GM21723 (cell line): ENCODE results near the gene VPS9D1.

Experiments
- ATAC-seq: cut with Tn5 transposase; IDR thresholded peaks from one replicate; pipeline ENCODE4 v1.9.1; 2021; ENCODE audit warnings: mild to moderate bottlenecking, moderate library complexity; ENCODE audit not compliant: unreplicated experiment

Gene VPS9D1, protein sequence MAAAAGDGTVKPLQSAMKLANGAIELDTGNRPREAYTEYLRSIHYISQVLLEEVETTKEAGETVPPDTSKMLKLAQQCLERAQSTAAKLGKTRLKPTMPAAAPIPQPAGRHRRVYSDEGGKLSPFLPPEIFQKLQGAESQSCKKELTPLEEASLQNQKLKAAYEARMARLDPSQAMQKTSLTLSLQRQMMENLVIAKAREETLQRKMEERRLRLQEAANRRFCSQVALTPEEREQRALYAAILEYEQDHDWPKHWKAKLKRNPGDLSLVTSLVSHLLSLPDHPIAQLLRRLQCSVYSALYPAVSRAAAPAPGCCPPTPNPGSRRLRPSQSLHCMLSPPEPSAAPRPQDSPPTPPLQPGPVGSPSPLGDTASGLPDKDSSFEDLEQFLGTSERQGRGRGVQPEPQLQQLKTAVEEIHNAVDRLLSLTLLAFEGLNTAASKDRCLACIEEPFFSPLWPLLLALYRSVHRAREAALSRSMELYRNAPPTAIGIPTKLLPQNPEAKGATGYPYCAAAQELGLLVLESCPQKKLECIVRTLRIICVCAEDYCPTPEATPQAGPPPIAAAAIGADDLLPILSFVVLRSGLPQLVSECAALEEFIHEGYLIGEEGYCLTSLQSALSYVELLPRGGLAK

DNA sequence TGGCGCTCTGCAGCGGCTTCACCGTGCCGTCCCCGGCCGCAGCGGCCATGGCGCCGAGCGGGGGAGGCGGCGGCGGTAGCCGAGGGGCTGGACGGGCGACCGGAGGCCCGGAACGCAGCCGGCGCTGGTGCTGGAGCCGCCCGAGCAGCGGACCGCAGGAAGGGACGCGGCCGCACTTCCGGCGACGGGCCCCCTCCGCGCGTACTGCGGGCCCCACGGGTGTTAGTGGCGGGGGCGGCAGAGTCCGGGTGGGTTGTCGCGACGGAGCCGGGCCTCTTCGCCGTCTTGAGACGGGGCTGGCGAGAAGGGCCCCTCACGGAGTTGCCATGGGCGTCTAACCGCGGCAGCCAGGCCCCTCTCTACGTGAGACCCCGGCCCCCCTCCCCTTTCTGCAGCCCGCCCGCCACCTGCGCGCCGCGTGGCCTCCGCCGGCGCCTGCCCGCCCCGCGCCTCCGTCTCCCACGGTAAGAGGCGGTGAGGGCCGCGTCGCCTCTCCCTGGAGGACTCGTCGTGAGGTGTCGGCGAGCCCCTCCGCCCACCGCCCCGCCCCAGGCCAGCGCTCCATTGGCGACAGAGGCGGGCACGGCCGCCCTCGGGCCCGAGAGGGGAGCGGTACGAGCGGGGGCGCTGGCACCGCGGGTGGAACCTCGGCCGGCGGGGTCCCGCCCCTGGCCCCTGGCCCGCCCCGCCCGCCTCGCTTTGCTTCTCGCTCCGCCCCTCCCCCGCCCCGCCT lies at the start of gene VPS9D1, which contains the start of gene ZNF276:
Gene VPS9D1, minus strand, starts transcription at position 86 of the 733 bp plus-strand sequence. Its CDS starts 37 bp downstream, at position 49.
Gene ZNF276, plus strand, starts transcription at position 725 of the 733 bp plus-strand sequence. CDS start 104 bp downstream, outside the sequence.
- ATAC-seq: peak; percentile 57

DNA sequence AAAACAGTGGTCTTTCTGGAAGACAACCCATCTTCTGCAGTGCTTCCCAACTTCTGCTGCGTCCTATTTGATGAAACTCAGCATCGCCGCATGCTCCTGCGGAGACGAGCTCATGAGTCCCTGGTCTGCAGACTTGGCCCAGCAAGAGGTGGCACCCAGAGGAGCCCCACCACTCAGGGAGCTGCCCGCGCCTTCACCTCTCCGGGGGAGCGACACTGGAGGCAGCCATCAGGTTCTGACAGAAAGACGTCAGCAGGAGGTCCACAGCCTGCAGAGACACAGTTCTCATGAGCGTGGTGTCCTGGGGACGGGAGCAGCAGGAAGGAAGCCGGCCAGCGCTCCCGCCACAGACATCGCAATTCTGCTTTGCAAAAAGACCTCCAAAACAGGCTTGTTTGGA lies 49.7 kb upstream of the VPS9D1 start:
- no peak for ATAC-seq

DNA sequence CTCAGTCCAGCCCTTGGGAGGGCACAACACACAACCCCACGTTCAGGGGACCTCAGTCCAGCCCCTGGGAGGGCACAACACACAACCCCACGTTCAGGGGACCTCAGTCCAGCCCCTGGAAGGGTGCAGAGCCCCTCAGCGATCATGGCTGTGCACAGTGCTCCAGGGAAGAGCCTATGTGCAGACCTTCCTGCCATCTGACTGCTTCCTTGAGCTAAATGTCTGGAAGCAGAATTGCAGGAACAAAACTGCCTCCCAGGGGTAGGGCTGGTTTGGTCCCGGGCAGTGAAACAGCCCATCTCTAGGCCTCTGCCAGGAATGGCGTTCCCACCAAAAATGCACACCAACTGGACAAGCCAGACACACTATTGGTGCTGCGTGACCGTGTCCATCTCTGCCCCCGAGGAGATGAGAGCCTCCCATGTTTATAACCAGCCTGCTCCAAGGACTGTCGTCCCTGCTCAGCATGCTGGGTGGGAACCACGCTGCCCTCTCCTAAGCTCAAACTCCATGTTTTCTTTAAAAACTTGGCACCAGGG lies 44.7 kb upstream of the VPS9D1 start:
- peak; percentile 2 for ATAC-seq

DNA sequence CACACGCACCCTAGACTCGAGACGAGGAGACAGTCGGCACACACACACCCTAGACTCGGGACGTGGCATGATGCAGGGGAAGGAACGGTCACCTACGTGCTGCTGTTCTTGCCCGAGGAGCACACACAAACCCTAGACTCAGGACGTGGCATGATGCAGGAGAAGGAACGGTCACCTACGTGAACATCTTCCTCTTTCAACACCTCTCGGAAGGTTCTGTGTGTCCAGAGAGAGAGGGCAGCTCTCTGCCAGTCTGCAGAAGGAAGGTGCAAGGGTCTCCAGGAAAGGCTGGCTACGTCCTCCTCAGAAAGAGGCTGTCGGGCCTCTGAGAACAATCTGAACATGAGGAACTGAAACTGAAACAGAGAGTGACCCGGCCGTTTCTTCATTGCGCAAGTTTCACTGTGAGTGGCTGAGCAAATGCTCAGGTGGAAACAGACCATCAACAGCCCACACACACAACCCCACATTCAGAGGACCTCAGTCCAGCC lies 44.1 kb upstream of the VPS9D1 start:
- peak; percentile 84 for ATAC-seq

DNA sequence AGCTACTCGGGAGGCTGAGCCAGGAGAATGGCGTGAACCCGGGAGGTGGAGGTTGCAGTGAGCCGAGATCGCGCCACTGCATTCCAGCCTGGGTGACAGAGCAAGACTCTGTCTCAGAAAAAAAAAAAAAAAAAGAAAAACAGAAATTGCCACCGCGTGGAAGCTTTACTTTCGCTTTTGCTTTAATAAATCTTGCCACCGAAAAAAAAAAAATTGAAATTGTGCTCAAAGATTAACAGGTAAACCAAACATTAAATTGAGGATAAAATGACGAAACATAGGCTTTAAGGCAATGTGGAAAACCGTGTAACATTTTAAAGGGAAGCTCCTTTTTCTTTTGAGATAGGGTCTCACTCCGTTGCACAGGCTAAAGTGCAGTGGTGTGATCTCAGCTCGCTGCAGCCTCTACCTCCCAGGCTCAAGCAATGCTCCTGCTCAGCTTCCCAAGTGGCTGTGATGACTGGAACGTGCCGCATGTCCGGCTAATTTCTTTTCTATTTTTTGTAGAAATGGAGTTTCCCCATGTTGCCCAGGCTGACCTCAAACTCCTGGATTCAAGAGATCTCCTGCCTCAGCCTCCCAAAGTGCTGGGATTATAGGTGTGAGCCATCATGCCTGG lies 40.7 kb upstream of the VPS9D1 start:
- no peak for ATAC-seq

DNA sequence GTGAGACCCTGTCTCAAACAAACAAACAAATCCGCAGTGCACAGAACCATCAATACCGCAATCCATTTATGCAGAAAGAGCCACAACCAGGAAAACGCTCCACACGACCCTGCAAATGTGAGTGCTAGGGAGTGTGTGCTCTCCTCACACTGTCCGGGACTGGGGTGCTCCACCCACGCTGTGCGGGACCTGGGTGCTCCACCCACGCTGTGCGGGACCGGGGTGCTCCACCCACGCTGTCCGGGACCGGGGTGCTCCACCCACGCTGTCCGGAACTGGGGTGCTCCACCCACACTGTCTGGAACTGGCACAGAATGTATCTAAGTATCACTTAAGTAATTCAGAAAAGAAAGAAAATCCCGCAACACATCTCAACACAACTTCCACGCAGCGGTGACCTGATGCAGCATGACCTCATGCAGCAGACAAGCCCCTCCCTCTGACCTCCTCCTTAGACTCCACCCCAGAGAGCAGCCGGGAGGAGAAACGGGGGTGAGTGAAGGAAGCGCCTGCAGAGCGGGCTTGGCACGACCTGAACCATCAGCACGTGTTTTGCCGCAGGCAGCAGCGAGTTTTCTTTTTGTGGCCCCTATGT lies 39.1 kb upstream of the VPS9D1 start:
- ATAC-seq: no peak

DNA sequence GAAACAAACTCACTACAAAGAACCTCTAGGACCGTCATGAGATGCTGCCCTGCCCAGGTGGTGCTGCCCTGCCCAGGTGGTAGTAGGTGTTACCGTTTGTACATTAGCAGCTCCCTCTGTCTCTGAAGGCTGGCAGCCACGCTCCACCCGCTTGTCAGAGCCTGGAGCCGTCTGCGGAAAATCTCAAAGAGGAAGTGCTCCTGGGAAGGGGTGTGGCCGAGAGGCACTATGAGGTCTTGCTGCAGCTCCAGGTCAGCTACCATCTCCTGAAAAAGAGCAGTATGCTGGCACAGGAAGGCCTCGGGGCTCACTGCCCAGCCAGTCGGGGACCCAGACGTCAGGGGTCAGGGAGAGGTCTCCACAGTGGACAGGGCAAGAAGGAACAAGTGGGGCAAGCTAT lies 28.9 kb upstream of the VPS9D1 start:
- no peak for ATAC-seq

DNA sequence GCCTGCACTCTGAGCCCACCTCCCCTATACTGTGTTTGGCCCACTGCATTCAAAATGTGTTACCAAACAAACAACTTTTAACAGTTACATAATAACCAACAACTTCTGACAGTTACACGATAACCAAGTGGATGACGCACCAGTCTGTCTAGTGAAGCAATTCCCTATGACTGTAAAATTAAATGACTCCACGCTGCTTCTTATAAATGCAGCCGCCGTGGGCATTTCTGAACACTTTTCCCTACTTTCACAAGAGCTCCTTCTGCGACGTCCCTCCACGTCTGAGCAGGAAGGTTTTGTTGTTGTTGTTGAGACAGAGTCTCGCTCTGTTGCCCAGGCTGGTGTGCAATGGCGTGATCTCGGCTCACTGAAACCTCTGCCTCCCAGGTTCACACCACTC lies 28.2 kb upstream of the VPS9D1 start:
- ATAC-seq: no peak

DNA sequence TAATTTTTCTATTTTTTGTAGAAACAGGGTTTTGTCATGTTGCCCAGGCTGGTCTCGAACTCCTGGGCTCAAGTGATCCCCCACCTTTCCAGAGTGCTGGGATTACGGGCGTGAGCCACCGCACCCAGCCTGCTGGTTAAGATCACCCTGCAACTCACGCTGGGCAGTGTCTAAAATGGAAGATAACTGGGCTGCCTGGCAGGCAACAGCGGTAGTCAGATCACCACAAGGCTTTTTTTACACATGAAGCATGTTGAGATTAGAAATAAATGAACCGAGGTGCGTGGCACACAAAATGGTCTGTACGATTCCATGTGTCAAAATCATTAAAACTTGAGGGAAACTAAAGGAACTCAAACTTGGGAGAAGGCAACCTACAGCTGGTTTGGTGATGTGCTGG lies 27.4 kb upstream of the VPS9D1 start:
- no peak for ATAC-seq

DNA sequence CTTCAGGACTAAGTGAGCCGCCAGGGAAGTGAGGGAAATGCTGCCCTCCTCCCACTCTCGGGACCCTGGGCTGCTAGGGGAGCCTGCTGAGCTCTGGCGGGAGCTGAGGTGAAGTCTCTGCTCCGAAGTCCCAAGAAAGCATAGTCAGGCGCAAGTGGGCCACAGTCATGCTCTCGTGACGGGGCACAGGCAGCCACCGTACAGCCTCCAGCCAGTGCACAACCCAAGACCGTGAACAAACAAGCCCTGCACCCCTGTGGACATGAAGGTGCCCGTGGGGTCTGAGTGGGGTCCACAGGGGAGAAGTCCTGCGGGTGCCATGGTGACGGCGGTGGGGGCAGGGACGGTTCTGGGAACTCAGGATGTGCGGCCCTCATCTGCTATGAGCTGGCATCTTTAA lies 25.3 kb upstream of the VPS9D1 start:
- ATAC-seq: no peak

DNA sequence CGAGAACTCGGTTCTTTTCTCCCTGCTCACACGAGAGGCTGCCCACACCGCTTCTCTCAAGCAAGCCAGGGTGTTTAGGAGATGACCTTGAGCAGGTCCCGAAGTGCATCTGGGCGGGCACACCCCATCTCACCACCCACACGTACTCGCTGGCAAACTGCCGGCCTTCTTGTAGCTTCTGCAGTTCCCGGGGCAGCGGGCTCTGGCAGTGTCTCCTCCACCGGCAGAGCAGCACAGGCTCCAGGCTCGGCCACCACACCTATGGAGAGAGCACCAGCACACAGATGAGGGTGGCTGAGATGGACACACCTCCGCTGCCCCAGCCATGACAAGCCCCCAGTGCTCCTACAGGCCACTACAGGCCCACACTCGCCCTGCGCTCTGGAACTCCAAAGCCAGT lies 24.1 kb upstream of the VPS9D1 start:
- ATAC-seq: no peak

DNA sequence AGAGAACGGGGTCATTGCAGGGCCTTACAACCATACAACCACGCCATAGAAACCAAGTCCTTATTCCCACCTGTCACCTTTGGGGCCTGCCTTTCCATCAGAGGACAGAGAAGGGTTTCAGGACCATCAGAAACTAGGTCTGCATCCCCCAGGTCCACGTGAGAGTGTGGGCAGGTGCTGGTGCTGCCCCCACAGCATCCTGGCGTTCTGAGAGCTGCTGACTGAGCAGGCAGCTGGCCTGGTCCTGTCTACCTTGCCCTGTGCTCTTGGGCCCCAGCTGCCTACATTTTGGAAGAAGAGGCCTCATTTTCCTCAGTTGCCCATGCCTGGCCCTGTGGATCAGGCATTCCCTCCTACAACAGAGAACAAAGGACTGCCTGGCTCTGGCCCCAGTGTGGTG lies 22.2 kb upstream of the VPS9D1 start:
- no peak for ATAC-seq

DNA sequence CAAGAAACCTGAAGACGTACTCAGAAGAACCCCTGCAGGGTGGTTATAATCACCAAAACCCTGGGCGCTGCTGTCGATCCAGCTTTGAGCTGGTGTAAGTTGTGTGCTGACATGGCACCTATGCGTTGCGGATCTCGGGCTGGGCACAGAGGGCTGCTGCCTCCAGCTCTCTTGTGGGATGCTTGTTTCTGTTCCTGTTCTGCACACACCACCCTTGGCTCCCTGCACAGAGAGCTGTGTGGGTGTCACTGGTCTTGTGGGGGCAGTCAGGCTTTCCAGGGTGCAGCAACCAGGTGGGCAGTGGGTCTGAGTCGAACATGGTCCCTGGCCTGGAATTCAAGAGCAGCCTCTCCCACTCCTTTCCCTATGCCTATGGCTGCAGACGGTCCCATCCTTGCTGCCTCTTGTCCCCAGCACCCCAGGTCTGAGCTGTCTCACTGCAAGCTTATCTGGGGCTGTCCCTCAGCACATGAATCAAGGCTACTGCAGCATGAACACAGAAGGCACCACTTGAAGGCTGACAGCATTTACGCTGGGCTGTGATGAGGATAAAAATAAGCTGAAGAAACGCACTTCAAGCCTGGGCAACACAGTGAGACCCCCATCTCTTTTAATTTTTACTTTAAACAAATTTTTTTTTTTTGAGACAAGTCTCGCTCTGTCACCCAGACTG lies 20.8 kb upstream of the VPS9D1 start:
- ATAC-seq: no peak

DNA sequence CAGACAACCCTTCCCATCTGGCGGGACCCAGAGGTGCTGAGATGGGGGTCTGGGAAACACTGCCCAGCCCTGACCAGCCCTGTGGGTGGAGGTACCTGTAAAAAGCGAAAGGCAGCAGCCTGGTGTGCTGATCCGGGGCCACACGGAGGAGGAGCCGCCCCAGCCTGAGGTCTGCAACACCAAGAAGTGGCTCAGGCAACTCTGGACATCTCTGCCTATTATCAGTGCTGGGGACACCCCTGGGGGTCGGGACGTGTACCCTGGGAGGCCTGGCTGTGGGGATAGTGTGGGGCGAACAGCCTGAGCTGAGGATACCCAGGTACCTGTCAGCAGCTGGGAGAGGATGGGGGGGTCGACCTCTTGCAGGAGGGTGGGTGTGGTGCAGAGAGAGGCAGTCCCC lies 18.7 kb upstream of the VPS9D1 start:
- ATAC-seq: no peak

DNA sequence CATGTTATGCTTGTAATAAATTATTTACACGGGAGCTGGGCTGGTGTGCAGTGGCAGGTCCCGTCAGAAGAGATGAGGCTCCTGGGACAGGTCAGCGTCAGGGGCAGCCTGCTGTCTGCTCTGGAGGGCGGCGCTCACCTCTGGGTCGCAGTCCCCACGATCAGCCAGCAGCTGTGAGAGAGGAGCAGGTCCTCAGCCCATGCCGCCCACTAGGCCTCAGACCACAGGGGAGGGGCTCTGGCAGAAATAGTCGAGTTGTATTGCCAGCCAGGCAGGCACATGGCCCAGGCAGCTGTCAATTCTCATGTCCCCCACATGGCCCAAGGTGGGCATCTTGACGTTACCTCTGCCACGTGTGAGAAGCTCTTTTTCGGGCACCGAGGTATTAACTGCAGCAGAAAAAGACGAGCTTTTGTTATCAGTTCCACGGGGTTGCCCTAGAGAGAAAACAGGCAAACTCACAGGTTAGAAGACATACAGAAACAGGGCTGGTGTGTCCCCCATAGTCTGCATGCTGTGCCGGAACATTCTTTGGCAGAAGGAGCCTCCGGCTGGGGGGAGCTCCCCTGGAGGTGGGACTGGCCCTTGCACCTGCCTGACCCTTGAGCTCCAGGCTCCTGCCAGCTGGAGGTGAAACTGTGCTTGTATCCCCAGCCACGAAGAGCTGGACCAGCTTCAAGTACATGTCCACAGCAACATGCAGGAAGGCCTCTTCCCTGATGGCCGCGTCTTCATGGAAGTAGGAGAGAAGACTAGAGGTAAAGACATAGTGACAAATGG lies 18.0 kb upstream of the VPS9D1 start:
- no peak for ATAC-seq

DNA sequence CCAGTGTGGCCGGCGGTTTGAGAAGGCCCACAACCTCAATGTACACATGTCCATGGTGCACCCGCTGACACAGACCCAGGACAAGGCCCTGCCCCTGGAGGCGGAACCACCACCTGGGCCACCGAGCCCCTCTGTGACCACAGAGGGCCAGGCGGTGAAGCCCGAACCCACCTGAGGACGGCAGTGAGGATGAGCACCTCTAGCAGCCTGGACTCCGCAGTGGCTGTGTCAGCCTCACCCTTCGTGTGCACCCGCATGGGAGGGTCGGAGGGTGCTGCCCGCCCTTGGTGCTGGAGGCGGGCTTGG lies 17.3 kb upstream of the VPS9D1 start:
- no peak for ATAC-seq

DNA sequence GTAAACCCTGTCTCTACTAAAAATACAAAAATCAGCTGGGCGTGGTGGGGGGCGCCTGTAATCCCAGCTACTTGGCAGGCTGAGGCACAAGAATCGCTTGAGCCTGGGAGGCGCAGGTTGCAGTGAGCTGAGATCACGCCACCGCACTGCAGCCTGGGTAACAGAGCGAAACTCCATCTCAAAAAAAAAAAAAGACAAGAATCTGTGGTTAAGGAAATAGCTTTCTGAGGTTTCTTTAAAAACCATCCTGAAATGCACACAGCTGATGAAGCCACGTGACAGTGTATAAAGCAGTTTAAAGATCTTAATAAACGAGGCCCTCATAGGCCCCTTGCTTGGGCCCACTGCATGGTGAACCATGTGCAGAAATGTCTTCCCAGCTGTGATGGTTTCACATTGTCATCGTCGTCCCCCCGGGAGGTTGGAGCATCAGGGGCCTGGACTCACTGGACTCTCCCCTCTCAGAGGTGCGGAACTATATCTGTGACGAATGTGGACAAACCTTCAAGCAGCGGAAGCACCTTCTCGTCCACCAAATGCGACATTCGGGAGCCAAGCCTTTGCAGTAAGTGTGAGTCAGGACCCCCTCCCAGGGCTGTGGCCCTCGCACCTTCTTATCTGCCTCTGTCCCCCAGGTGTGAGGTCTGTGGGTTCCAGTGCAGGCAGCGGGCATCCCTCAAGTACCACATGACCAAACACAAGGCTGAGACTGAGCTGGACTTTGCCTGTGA lies 16.8 kb upstream of the VPS9D1 start:
- ATAC-seq: no peak

DNA sequence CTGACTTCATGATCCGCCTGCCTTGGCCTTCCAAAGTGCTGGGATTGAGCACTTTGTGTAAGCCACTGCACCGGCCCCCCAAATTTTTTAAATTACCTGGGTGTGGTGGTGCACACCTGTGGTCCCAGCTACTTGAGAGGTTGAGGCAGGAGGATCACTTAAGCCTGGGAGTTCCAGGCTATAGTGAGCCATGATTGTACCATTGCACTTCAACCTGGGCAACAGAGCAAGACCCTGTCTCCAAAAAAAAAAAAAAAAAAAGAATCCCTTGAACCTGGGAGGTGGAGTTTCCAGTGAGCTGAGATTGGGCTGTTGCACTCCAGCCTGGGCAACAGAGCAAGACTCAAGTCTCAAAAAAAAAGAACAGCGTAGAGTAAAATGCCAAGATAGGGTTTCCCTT lies 15.9 kb upstream of the VPS9D1 start:
- no peak for ATAC-seq

DNA sequence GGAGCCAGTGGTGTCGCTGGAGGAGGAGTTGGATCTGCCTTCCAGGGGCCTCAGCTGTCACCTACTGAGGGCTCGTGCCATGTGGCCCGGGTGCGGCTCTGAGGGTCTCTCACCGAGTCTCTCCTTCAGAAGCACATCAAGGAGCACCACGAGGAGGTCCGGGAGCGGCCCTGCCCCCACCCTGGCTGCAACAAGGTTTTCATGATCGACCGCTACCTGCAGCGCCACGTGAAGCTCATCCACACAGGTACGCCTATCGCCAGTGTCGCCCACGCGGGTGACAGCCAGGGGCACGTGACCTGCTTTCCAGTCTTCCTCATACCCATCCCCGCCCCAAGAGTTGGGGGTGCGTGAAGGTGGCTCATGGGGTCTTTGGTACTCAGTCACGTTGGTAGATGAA lies 13.1 kb upstream of the VPS9D1 start:
- no peak for ATAC-seq
